ENCODE results near the gene SLC9A7. TPM values are rescaled to one million over a fixed set of nuclear protein-coding genes. Genes with fewer than 3 reads are reported as not detected.

Gene SLC9A7
- total and polyA plus RNA-seq, 4 donors, result 2.3 to 13.2 (median 3.1) TPM

- H3K36me3 ChIP-seq (ENCODE audit: control insufficient read depth in 4 of 4, insufficient read depth in 3 of 4, low read depth in 1 of 4, low read length in 3 of 4), result no peaks in the 10 kb centered on the region
- H3K27me3 ChIP-seq (ENCODE audit: control insufficient read depth in 4 of 4, insufficient read depth in 4 of 4, low read length in 3 of 4), result no peaks in the 10 kb centered on the region
- no peaks in the 10 kb centered on the region for H3K4me1 ChIP-seq (ENCODE audit: control insufficient read depth in 4 of 4, insufficient read depth in 4 of 4, low read length in 3 of 4)
- H3K9me3 ChIP-seq (ENCODE audit: control insufficient read depth in 4 of 4, low read length in 3 of 4), result no peaks in the 10 kb centered on the region
- H3K9ac ChIP-seq (ENCODE audit: low read depth in 1 of 2, low read length in 2 of 2), result no peak overlapping the region
- no peak for DNase-seq (ENCODE audit: low spot score)
- no peak overlapping the region for H3K27ac ChIP-seq (ENCODE audit: low read depth in 1 of 2, low read length in 2 of 2)
- no peak for TF ChIP-seq GABPA (IDR thresholded peaks at IDR 0.05 in 1 of 2, conservative IDR thresholded peaks at IDR 0.05 in 1 of 2)
- TF ChIP-seq FOXA1 (IDR thresholded peaks at IDR 0.05), result no peak
- 96% methylated on average over 2 of the region's 2 CpGs for WGBS
- no peak overlapping the region for H3K4me3 ChIP-seq (ENCODE audit: low read depth in 1 of 3, low read length in 3 of 3)
Measured at GRCh38 chrX:46678232-46678631, 80.7 kb downstream of the SLC9A7 start.

- Histone ChIP-seq H3K36me3 (ENCODE audit: control insufficient read depth in 4 of 4, insufficient read depth in 3 of 4, low read depth in 1 of 4, low read length in 3 of 4) (peaks cover 0 to 2% (median 0%) of the 10 kb centered on the region in 4 donors), H3K27ac (ENCODE audit: low read depth in 1 of 2, low read length in 2 of 2) (no peak overlapping the region), H3K4me1 (ENCODE audit: control insufficient read depth in 4 of 4, insufficient read depth in 4 of 4, low read length in 3 of 4) (no peaks in the 10 kb centered on the region), H3K27me3 (ENCODE audit: control insufficient read depth in 4 of 4, insufficient read depth in 4 of 4, low read length in 3 of 4) (no peaks in the 10 kb centered on the region), H3K9me3 (ENCODE audit: control insufficient read depth in 4 of 4, low read length in 3 of 4) (no peaks in the 10 kb centered on the region), H3K9ac (ENCODE audit: low read depth in 1 of 2, low read length in 2 of 2) (no peak overlapping the region), H3K4me3 (ENCODE audit: low read depth in 1 of 3, low read length in 3 of 3) (no peak overlapping the region)
- 93% methylated on average over 10 of the region's 10 CpGs for WGBS
- no peak for DNase-seq (ENCODE audit: low spot score)
- no peak for TF ChIP-seq CTCF (IDR thresholded peaks at IDR 0.05; ENCODE audit: low read depth, low read length, missing input control)
- TF ChIP-seq RAD21 (IDR thresholded peaks at IDR 0.05), result no peak
- no peak for TF ChIP-seq NR2F2 (IDR thresholded peaks at IDR 0.05)
- TF ChIP-seq YY1 (IDR thresholded peaks at IDR 0.05), result no peak
- TF ChIP-seq RXRA (IDR thresholded peaks at IDR 0.05), result no peak
- TF ChIP-seq SP1 (IDR thresholded peaks at IDR 0.05), result no peak
- no peak for TF ChIP-seq GABPA (IDR thresholded peaks at IDR 0.05 in 1 of 2, conservative IDR thresholded peaks at IDR 0.05 in 1 of 2)
- no peak for TF ChIP-seq TAF1 (conservative IDR thresholded peaks at IDR 0.05)
- no peak for TF ChIP-seq ZBTB33 (IDR thresholded peaks at IDR 0.05)
- TF ChIP-seq HNF4A (conservative IDR thresholded peaks at IDR 0.05), result no peak
- TF ChIP-seq FOXA1 (IDR thresholded peaks at IDR 0.05), result no peak
- TF ChIP-seq HNF4G (IDR thresholded peaks at IDR 0.05), result no peak
- no peak for TF ChIP-seq MAX (IDR thresholded peaks at IDR 0.05)
Measured at GRCh38 chrX:46676399-46677356, 82.2 kb downstream of the SLC9A7 start.
